Heart left ventricle (tissue), 13 donors: ENCODE results near the gene DYNLT1.

Experiments
- CTCF ChIP-seq, 12 donors: fragments of 200-600 bp; sonication (generic) in 4 of 12; IDR thresholded peaks; one replicate each; pipeline versions ENCODE4 v1.5.0 to v1.8.0; 2018 to 2022; ENCODE audit warnings: antibody characterized with exemption in 12 of 12, mild to moderate bottlenecking in 5 of 12
- POLR2A ChIP-seq, 2 donors: fragments of 450-650 bp; IDR thresholded peaks; one replicate each; pipeline ENCODE4 v1.6.1; 2017; ENCODE audit warnings: antibody characterized with exemption in 2 of 2, mild to moderate bottlenecking in 2 of 2, moderate library complexity in 2 of 2
- donor health status: ischemic (EF 13 %, LVEDD 7.1; RV severe dilation, severe dysfunction).
- donor health status: DM: no; HTN: yes; CAD: no.
- donor health status: DM: no; HTN: no; CAD: no.
- donor health status: ischemic (EF 25% LVEDD 6.9; RV normal size, moderate dysfunction).
- donor health status: ischemic (EF 25% LVEDD 5.7; RV mildly dilated, moderate dysfunction).
- donor health status: ischemic (EF 35%, LVEDD 5.7; RV mildly dilated, moderate dysfunction).
- donor health status: nonischemic (EF 11% LVEDD 7.7; RV severe dilation, severe dysfunction).
- donor health status: DM: yes; HTN: yes; CAD: no.
- donor health status: PGD.
- donor health status: ischemic (EF 29% LVEDD 5.4; RV normal size, mild dysfunction).
- donor health status: nonischemic (EF 23%, LVEDD 6.1; RV moderate dilation, normal function).

- no peak for TF ChIP-seq CTCF (IDR thresholded peaks at IDR 0.05)
- TF ChIP-seq POLR2A (IDR thresholded peaks at IDR 0.05): no peak
These were observed 44.3 kb upstream of the DYNLT1 start for GRCh38 chr6:158688860-158689259.
